SK-N-SH treated with all-trans-retinoic acid at 6 μM for 48 hours (cell line): ENCODE data around the gene CHKB.
"Not testable (repeated sequence)": the region's sequence is repeated elsewhere in the genome, so short reads cannot be mapped to it uniquely, and the experiment has no call there.

ENCODE experiments used
- PPARA ChIP-seq: fragments of 250-450 bp; sonication (Bioruptor Pico); IDR thresholded peaks from 2 replicates; pipeline ENCODE4 v1.5.0; 2020; ENCODE audit warnings: mild to moderate bottlenecking, borderline replicate concordance
- TF ChIP-seq, protein P1 (sequence below): fragments of 250-450 bp; sonication (Bioruptor Pico); IDR thresholded peaks from 2 replicates; pipeline ENCODE4 v1.8.0; 2020; ENCODE audit warnings: mild to moderate bottlenecking, moderate library complexity, borderline replicate concordance

DNA sequence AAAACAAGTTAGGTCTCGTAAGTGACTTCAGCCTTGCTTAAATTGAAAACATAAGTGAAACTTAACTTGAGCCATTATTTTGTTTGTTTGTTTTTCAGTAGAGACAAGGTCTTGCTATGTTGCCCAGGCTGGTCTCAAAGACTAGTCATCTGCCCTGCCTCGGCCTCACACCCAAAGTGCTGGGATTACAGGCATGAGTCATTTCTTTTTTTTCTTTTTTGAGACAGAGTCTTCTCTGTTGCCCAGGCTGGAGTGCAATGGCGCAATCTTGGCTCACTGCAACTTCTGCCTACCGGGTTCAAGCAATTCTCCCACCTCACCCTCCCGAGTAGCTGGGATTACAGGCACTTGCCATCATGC is 41.0 kb downstream of the CHKB start:
- not testable (repeated sequence) for TF ChIP-seq PPARA (CRISPR knock-in tag)
- TF ChIP-seq, protein P1, sequence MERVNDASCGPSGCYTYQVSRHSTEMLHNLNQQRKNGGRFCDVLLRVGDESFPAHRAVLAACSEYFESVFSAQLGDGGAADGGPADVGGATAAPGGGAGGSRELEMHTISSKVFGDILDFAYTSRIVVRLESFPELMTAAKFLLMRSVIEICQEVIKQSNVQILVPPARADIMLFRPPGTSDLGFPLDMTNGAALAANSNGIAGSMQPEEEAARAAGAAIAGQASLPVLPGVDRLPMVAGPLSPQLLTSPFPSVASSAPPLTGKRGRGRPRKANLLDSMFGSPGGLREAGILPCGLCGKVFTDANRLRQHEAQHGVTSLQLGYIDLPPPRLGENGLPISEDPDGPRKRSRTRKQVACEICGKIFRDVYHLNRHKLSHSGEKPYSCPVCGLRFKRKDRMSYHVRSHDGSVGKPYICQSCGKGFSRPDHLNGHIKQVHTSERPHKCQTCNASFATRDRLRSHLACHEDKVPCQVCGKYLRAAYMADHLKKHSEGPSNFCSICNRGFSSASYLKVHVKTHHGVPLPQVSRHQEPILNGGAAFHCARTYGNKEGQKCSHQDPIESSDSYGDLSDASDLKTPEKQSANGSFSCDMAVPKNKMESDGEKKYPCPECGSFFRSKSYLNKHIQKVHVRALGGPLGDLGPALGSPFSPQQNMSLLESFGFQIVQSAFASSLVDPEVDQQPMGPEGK (CRISPR knock-in tag): not testable (repeated sequence)
